ENCODE data around the gene ZNF169.

The ZNF169 gene

DNA sequence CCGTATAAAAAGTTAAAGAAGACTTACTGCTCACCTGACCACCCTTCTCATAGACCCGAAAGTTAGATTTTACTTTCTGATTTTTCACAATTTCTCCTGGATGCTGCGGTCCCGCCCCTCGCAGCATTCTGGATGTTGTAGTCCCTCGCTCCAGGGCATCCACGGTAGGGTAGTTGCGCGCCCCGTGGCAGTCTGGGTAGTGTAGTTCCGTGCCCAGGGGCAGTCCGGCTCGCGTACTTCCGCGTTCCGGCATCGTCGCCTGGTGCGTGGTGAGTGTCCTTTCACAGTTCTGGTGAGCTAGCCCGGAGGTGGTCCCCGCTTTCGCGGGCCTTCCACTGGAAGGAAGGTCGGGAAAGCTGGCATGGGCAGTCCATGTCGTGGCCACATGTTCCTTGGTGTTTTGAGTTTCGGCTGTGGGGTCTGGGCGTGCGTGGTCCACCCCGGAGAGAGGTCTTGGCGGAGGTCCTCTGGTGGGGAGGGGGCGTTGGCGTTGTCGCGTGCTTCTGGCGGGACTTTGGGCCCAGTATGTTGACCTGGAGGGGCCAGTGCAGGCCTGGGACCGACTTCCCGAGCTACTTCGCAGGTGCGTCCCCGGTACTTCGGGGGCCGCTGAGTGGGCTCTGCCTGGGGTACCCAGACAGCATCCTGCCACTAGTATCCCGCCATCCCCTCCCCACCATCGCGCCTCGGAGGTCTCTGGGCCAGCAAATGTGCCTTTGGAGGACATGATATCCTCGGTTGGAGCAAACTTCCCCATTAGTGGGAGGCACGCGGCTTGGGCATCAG, at the start of gene ZNF169 (continued):
- TF ChIP-seq, protein P1, sequence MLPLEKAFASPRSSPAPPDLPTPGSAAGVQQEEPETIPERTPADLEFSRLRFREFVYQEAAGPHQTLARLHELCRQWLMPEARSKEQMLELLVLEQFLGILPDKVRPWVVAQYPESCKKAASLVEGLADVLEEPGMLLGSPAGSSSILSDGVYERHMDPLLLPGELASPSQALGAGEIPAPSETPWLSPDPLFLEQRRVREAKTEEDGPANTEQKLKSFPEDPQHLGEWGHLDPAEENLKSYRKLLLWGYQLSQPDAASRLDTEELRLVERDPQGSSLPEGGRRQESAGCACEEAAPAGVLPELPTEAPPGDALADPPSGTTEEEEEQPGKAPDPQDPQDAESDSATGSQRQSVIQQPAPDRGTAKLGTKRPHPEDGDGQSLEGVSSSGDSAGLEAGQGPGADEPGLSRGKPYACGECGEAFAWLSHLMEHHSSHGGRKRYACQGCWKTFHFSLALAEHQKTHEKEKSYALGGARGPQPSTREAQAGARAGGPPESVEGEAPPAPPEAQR (tag by site-specific recombination; IDR thresholded peaks at IDR 0.05) = no peak
- TF ChIP-seq ZNF473 (tag by site-specific recombination; IDR thresholded peaks at IDR 0.05) = no peak
- TF ChIP-seq ZNF792 (tag by site-specific recombination; IDR thresholded peaks at IDR 0.05) = no peak
- TF ChIP-seq, protein P2, sequence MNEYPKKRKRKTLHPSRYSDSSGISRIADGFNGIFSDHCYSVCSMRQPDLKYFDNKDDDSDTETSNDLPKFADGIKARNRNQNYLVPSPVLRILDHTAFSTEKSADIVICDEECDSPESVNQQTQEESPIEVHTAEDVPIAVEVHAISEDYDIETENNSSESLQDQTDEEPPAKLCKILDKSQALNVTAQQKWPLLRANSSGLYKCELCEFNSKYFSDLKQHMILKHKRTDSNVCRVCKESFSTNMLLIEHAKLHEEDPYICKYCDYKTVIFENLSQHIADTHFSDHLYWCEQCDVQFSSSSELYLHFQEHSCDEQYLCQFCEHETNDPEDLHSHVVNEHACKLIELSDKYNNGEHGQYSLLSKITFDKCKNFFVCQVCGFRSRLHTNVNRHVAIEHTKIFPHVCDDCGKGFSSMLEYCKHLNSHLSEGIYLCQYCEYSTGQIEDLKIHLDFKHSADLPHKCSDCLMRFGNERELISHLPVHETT (tag by site-specific recombination; IDR thresholded peaks at IDR 0.05) = no peak
- TF ChIP-seq ZBTB21 (tag by site-specific recombination; IDR thresholded peaks at IDR 0.05) = no peak
- 0 out of 2 replicates have a peak, but pooled peaks have one; percentile 17 for TF ChIP-seq MYNN (tag by site-specific recombination; IDR thresholded peaks at IDR 0.05; ENCODE audit: borderline replicate concordance)
- no peak for TF ChIP-seq ZNF776 (tag by site-specific recombination; IDR thresholded peaks at IDR 0.05; ENCODE audit: borderline replicate concordance)
- no peak for TF ChIP-seq ZNF37A (tag by site-specific recombination; IDR thresholded peaks at IDR 0.05)
- TF ChIP-seq ZFP69B (tag by site-specific recombination; IDR thresholded peaks at IDR 0.05) = peak; percentile 58; the same call in 1 of the 2 replicates
- peak; percentile 48; the same call in 1 of the 2 replicates for TF ChIP-seq EGR2 (tag by site-specific recombination; IDR thresholded peaks at IDR 0.05; ENCODE audit: low read depth)
- TF ChIP-seq PRDM1 (tag by site-specific recombination; IDR thresholded peaks at IDR 0.05) = peak; percentile 65
- TF ChIP-seq, protein P3, sequence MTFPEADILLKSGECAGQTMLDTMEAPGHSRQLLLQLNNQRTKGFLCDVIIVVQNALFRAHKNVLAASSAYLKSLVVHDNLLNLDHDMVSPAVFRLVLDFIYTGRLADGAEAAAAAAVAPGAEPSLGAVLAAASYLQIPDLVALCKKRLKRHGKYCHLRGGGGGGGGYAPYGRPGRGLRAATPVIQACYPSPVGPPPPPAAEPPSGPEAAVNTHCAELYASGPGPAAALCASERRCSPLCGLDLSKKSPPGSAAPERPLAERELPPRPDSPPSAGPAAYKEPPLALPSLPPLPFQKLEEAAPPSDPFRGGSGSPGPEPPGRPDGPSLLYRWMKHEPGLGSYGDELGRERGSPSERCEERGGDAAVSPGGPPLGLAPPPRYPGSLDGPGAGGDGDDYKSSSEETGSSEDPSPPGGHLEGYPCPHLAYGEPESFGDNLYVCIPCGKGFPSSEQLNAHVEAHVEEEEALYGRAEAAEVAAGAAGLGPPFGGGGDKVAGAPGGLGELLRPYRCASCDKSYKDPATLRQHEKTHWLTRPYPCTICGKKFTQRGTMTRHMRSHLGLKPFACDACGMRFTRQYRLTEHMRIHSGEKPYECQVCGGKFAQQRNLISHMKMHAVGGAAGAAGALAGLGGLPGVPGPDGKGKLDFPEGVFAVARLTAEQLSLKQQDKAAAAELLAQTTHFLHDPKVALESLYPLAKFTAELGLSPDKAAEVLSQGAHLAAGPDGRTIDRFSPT (tag by site-specific recombination; IDR thresholded peaks at IDR 0.05) = peak; percentile 26; the same call in 1 of the 2 replicates
- no peak for TF ChIP-seq ZNF274 (IDR thresholded peaks at IDR 0.05; ENCODE audit: low read length)
- TF ChIP-seq ZNF274 (tag by site-specific recombination; IDR thresholded peaks at IDR 0.05; ENCODE audit: borderline replicate concordance) = no peak
- TF ChIP-seq, protein P4, sequence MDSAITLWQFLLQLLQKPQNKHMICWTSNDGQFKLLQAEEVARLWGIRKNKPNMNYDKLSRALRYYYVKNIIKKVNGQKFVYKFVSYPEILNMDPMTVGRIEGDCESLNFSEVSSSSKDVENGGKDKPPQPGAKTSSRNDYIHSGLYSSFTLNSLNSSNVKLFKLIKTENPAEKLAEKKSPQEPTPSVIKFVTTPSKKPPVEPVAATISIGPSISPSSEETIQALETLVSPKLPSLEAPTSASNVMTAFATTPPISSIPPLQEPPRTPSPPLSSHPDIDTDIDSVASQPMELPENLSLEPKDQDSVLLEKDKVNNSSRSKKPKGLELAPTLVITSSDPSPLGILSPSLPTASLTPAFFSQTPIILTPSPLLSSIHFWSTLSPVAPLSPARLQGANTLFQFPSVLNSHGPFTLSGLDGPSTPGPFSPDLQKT (IDR thresholded peaks at IDR 0.05; ENCODE audit: borderline replicate concordance, low read depth, low read length) = no peak
- no peak for TF ChIP-seq ZNF701 (tag by site-specific recombination; IDR thresholded peaks at IDR 0.05)
- no peak for TF ChIP-seq ZNF626 (tag by site-specific recombination; IDR thresholded peaks at IDR 0.05)
- TF ChIP-seq ZNF561 (tag by site-specific recombination; IDR thresholded peaks at IDR 0.05; ENCODE audit: borderline replicate concordance) = no peak
- no peak for TF ChIP-seq SCRT1 (tag by site-specific recombination; IDR thresholded peaks at IDR 0.05; ENCODE audit: borderline replicate concordance)
- TF ChIP-seq, protein P5, sequence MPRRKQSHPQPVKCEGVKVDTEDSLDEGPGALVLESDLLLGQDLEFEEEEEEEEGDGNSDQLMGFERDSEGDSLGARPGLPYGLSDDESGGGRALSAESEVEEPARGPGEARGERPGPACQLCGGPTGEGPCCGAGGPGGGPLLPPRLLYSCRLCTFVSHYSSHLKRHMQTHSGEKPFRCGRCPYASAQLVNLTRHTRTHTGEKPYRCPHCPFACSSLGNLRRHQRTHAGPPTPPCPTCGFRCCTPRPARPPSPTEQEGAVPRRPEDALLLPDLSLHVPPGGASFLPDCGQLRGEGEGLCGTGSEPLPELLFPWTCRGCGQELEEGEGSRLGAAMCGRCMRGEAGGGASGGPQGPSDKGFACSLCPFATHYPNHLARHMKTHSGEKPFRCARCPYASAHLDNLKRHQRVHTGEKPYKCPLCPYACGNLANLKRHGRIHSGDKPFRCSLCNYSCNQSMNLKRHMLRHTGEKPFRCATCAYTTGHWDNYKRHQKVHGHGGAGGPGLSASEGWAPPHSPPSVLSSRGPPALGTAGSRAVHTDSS (tag by site-specific recombination; IDR thresholded peaks at IDR 0.05) = no peak
- TF ChIP-seq ZNF19 (tag by site-specific recombination; IDR thresholded peaks at IDR 0.05; ENCODE audit: low read depth) = no peak
- TF ChIP-seq ZNF548 (tag by site-specific recombination; IDR thresholded peaks at IDR 0.05) = no peak
- no peak for TF ChIP-seq ZFP41 (tag by site-specific recombination; IDR thresholded peaks at IDR 0.05; ENCODE audit: borderline replicate concordance)
- TF ChIP-seq ZNF18 (tag by site-specific recombination; IDR thresholded peaks at IDR 0.05) = no peak
- TF ChIP-seq ZNF138 (tag by site-specific recombination; IDR thresholded peaks at IDR 0.05; ENCODE audit: borderline replicate concordance) = no peak
- no peak for TF ChIP-seq ZNF48 (tag by site-specific recombination; IDR thresholded peaks at IDR 0.05)
- TF ChIP-seq ZNF221 (tag by site-specific recombination; IDR thresholded peaks at IDR 0.05; ENCODE audit: borderline replicate concordance) = no peak
- no peak; the same call in 1 of the 2 replicates for TF ChIP-seq ZNF777 (tag by site-specific recombination; IDR thresholded peaks at IDR 0.05; ENCODE audit: borderline replicate concordance)
- peak; percentile 49; the same call in 1 of the 2 replicates for TF ChIP-seq ZBTB20 (tag by site-specific recombination; IDR thresholded peaks at IDR 0.05)
- TF ChIP-seq YY1 (tag by site-specific recombination; IDR thresholded peaks at IDR 0.05) = 0 out of 2 replicates have a peak, but pooled peaks have one; percentile 9
- no peak for TF ChIP-seq ZNF169 (tag by site-specific recombination; IDR thresholded peaks at IDR 0.05)

Data from HEK293 (cell line).